IMR-90 (cell line): ENCODE data around the gene PLA2G15.

ENCODE experiments used
- CTCF ChIP-seq: conservative IDR thresholded peaks from 2 replicates; pipeline ENCODE4 v1.5.1; 2012; ENCODE audit warnings: mild to moderate bottlenecking, low read depth, low read length, improper control_type of control experiment
- RAD21 ChIP-seq: IDR thresholded peaks from 2 replicates; pipeline ENCODE4 v1.6.1; 2012; ENCODE audit warnings: low read length, improper control_type of control experiment

DNA sequence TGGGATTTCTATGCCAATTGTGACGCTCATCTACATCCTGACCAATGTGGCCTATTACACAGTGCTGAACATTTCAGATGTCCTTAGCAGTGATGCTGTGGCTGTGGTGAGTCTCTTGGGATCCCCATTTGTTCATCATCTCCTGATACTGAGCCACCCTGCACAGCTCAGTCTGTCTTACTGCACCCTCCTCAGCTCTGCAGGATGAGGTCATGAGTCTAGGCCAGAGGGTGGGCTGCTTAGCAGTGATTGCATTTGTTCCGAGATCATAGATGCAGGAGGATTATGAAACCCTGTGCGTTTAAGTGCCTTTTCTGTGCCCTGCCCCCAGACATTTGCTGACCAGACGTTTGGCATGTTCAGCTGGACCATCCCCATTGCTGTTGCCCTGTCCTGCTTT is 46.1 kb downstream of the PLA2G15 start:
- TF ChIP-seq CTCF (no peak), RAD21 (no peak)
